ENCODE measurements around the gene ADAMTS17.

- no peak for TF ChIP-seq TEAD4 (IDR thresholded peaks at IDR 0.05)
- no peak for TF ChIP-seq REST (IDR thresholded peaks at IDR 0.05; ENCODE audit: low read depth)
- no peak for TF ChIP-seq EP300 (IDR thresholded peaks at IDR 0.05; ENCODE audit: borderline replicate concordance)
- no peak for TF ChIP-seq TAF1 (IDR thresholded peaks at IDR 0.05; ENCODE audit: low read depth)
- TF ChIP-seq CEBPB (IDR thresholded peaks at IDR 0.05), result no peak
- TF ChIP-seq CREB1 (IDR thresholded peaks at IDR 0.05; ENCODE audit: low read depth), result no peak
- no peak for TF ChIP-seq EGR1 (IDR thresholded peaks at IDR 0.05)
- no peak for TF ChIP-seq MAX (IDR thresholded peaks at IDR 0.05)
- TF ChIP-seq RAD21 (IDR thresholded peaks at IDR 0.05; ENCODE audit: low read depth), result no peak
- no peak for TF ChIP-seq TCF12 (IDR thresholded peaks at IDR 0.05; ENCODE audit: low read depth)
- TF ChIP-seq ZBTB7A (IDR thresholded peaks at IDR 0.05; ENCODE audit: low read depth), result no peak
These were observed 324.6 kb downstream of the ADAMTS17 start for GRCh38 chr15:100017140-100017539.

Data from Ishikawa (cell line).